ENCODE measurements around the gene DDI2.

DDI2 gene

GRCh38 chr1:15605398-15606383 lies 11.6 kb upstream of the DDI2 start:
- DNase-seq, result no peak

GRCh38 chr1:15609631-15610030 lies 7.6 kb upstream of the DDI2 start:
- no peak for DNase-seq

DNA sequence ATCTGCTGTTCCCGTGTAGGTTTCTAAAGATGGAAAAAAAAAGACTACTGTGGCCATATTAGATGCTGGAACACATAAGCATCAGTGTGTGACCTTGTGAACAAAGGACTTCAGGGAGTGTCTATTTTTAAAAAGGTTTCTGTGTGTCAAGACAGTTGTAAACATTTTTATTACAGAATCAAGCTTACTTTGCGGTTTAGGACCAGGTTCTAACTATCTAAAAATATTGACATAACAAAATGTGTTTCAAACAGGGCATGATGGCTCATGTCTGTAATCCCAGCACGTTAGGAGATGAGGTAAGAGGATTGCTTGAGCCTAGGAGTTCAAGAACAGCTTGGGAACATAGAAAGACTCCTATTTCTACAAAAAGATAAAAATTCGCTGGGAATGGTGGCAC lies 7.1 kb upstream of the DDI2 start:
- no peak for DNase-seq

- DNase-seq, result no peak
Measured at GRCh38 chr1:15616373-15617172, 685 bp upstream of the DDI2 start.

DNA sequence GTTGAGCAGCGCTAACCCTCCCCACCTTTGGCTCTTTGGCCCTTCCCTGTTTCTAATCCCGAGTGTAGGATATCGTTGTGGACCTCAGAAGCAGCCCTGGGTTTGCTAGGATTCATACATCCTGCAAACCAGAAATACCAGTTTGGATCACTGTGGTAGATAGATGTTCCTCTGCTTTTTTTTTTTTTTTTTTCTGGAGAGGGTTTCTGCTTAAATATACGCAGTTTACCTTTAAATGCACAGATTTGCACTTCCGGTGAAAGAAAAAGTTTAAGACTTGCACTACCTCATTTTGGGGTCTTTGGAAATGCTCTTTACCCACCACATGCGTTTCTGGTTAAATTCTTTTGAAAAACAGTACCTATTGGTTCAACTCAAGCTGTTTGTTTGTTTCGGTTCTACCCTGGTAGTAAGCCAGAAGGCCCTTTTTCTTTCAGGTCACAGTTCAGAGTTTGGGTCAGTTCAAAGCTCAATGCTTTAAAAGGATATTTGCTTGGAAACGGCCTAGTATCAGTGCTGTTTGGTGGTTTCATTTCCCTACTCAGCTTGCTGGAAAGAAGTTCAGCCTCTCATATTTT lies 908 bp downstream of the DDI2 start:
- no peak for DNase-seq

- no peak for DNase-seq
Measured at GRCh38 chr1:15618655-15619525, 1.6 kb downstream of the DDI2 start.

GRCh38 chr1:15620155-15620545 lies 2.9 kb downstream of the DDI2 start:
- DNase-seq, result no peak

DNA sequence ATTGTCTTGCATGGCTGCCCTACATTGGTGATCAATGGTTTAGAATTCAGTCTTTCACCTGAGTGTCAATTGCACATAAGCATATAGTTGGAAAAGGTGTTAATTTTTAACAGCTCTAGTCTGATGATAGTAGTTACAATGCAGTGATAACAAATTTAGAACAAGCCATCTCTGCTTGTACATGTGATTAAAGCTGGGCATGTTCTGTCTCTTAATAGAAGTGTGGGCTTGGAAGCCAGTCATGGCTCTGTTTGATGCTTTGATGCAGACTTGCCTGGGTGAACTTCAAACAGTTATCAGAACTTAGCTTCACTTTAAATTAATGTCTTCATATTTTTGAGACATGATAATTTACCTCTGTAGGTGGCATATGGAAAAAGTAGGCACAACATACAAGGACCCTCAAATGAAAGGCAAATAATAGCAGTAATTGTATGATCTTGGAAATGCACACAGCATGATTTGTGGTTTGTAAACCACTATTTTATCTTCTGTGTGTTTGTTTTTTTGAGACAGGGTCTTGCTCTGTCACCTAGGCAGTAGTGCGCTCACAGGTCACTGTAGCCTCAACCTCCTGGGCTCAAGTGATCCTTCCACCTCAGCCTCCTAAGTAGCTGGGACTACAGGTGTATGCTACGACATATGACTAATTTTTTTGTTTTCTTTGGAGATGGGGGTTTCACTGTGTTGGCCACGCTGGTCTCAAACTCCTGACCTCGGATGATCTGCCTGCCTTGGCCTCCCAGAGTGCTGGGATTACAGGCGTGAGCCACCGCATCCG lies 3.8 kb downstream of the DDI2 start:
- no peak for DNase-seq

GRCh38 chr1:15621975-15622374 lies 4.7 kb downstream of the DDI2 start:
- no peak for DNase-seq

DNA sequence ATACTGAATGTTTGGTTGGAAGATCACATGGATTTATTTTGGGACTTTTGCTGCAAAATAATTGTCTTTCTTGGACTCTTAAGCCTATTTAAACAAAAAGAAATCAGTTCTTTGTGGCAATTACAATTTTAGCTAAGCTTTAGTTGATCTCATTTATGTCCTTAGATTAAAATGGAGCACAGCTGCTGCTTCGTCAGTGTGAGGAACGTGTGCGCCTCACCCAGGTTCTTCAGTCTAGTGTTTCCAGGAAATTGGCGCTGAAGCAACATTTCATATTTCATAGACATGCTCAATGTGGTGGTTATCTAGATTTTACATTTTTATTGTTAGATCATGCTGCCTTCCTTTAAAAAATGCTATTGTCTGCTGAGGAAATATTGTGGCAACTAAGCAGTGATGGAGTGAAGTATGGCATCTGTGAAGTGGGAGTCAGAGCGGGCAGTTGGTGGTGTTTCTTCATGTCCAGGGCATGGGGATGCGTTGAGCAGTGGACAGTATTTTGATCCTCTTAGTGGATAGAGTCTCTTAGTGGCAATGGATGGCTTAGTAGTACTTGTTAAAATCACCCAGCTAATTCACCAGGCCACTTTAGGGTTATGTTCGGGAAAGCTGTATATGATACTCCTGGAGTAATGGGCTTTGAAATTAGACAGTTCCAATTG lies 5.6 kb downstream of the DDI2 start:
- no peak for DNase-seq

GRCh38 chr1:15623435-15623834 lies 6.2 kb downstream of the DDI2 start:
- no peak for DNase-seq

DNA sequence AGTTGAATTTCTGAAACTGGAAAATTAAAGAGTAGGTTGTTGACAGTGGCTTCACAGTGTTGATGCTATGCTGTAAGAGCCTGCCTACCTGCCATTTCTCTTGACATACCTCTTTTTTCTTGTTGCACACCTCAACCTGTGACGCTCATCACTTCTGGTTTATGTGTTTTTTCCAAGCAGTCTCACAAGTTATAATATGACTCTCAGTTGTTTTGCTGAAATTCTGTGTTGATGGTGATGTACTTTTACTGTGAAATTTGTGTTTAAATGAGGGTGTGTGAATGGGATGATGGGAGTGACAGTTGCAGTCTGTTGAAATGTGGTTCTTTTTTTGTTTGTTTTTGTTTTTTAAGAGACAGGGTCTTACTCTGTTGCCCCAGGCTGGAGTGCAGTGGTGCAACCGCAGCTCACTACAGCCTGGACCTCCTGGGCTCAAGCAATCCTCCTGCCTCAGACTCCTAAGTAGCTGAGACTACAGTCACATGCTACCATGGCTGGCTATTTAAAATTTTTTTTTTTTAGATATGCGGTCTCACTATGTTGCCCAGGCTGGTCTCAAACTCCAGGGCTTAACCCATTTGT lies 7.0 kb downstream of the DDI2 start:
- no peak for DNase-seq

- DNase-seq, result no peak
Measured at GRCh38 chr1:15625056-15625917, 8.0 kb downstream of the DDI2 start.

DNA sequence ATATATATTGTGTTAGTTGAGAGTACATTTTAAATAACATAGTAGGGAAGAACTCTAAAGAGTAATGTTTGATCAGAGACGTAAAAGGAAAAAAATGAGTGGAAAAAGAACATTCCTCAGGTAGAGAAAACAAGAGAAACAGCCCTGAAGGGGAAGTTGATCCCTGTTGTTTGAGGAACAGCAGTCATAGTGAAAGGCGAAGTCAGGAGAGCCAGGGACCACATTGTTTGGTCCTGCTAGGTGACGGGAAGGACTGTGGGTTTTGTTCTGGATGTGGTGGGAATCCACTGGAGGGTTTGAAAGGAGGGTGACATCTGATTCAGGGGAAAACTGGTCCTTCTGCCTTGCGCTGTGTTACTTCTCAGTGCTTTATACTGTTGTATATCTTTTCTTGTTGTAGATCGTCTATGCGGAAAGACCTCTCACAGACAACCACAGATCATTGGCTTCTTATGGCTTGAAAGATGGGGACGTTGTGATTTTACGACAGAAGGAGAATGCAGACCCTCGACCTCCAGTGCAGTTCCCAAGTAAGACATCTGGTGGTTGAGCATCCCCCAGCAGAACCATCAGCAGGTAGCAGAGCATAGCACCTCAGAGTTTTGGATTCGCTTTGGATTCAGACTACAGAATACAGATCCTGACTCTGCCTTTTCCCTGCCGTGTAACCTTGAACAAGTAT lies 9.2 kb downstream of the DDI2 start:
- no peak for DNase-seq

DNA sequence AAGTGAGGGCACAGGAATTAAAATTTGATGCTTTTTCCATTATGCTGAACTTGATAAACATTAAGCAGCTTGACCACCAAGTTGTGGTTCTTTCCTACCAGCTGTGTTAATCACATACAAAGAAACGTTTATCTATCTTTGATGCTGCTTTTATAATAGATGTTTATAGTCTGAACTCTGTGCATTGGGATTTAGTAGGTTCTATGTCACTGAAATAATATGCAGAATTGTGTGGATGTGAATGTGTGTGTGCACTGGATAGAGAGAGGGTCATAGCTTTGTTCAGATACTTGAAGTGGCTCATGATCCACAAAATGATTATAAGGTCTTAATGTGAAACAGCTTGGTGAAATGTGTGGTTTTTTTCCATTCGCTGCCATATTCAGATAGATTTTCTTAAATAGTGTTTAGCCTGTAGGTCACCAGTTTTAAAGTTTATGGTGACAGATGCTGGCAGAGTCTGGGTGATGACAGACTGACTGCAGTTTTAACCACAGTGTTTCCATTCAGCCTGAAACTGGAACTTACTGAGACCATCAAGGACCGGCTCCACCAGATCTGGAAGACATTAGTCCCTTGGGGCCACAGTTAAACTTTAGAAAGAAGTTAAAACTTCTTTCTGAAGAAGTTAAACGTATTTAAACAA lies 10.2 kb downstream of the DDI2 start:
- no peak for DNase-seq

GRCh38 chr1:15628003-15628402 lies 10.7 kb downstream of the DDI2 start:
- DNase-seq, result no peak

DNA sequence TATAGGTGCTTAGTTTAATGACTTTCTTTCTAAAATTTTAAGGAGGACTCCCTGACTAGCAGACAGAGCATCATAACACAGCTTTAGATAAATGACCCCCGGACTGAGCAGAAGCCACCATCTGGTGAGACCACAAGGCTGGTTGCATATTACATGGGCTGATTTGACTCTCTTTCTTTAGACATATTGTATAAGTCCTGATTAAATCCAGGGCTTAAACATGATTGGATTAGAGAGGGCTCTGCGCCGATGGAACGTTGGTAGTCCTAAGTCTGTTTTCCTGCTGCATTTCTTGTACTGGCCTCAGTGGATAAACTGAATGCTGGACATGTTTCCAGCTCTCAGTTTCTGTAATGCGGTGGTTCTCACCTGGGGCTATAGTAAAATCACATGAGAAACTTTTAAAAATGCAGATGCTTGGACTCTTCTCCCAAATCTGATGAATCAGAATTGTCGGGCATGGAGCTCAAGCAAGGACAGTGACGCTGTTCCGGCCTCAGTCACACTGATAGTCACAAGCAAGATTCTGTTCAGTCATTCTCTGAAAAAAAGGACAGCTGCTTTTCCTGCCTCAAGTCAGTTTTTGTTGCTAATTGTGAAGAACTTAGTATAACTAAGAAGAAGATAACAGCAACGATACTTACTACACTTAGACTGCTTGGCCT lies 16.6 kb downstream of the DDI2 start:
- no peak for DNase-seq

- no peak for DNase-seq
Measured at GRCh38 chr1:15636436-15636835, 19.2 kb downstream of the DDI2 start.
